ENCODE results near the gene NRP2.
A peak's percentile ranks its signal among the peaks of the same experiment; 100 is the strongest.

The NRP2 gene

GRCh38 chr2:205687641-205687956 lies 5.3 kb downstream of the NRP2 start:
- DNase-seq (ENCODE audit: low spot score) = no peak

DNA sequence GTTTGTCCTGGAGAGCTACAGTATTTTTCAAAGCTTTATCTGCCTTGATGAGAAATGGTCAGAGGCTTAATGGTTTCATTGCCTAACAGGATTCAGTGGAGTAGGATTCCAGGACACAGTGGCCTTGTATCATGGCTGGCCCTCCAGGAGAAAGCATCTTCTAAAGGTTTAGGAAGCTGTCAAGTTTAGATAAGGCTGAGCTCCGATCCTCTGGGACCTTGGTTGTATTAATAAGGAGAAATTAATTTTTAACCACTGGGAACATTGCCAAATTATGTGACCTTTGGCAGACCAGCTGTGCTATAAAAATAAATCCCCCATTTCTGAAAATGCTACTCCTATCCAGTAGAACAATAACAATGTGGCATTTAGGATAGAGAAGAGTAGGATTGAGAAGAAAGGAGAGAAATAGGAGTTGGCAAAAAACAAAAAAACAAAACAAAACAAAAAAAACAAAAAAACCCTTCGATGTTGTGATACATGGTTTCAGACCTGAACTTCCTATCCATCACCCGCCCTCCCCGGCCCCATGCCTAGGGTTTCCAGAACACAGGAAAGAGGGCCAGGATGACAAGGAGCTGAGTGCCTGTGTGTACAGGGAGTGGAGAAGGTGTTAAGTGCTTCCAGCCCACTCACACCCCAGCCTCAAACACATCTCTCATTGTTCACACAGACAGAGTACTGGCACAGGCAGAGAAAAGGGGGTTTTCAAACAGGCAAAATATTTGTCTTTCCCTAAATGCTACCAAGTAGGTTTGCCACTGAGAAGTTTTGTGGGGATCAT lies 6.3 kb downstream of the NRP2 start:
- DNase-seq (ENCODE audit: low spot score) = no peak

DNA sequence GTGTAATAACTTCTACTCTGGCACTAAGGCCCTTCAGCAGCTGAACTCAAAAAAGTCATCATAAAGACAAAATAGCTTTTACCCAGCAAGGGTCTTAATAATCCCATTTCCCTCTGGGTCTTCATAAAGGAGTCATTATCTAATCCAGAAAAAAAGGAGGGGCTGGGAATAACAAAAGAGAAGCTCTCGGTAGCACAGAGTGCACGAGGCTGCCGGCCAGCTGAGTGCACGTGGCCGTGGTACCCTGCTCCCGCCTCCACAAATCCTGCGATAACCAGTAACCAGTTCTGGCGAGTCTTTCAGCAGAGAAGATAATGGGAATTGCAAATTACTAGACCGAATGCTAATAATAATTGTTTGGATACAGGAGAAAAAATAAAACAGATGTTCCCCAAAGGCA lies 7.5 kb downstream of the NRP2 start:
- peak; percentile 71 for DNase-seq (ENCODE audit: low spot score)

DNA sequence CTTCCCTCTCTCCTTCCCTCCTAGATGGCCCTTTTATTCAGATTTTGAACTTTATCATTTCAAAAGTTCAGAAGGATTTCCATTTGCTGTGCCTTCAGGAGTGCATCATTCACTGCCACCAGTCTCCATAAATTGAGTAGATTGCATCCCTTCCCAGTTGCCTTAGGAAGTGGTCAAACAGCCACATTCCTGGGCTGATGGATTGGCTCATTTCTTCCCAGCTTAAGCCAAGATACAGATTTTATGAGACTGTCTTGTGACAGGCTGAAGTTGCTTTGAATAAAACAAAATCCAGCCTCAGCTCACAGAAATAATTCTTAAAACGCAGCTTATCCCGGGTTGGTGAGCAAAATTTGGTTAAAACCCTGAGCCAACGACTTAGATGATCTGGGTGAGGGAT lies 9.8 kb downstream of the NRP2 start:
- DNase-seq (ENCODE audit: low spot score) = no peak

GRCh38 chr2:205694256-205694655 lies 12.0 kb downstream of the NRP2 start:
- DNase-seq (ENCODE audit: low spot score) = no peak

- DNase-seq (ENCODE audit: low spot score) = no peak
Observed at GRCh38 chr2:205695460-205695991, 13.2 kb downstream of the NRP2 start.

- DNase-seq (ENCODE audit: low spot score) = peak; percentile 84
Observed at GRCh38 chr2:205696331-205696926, 14.1 kb downstream of the NRP2 start.

- peak; percentile 81 for DNase-seq (ENCODE audit: low spot score)
Observed at GRCh38 chr2:205696927-205697441, 14.7 kb downstream of the NRP2 start.

DNA sequence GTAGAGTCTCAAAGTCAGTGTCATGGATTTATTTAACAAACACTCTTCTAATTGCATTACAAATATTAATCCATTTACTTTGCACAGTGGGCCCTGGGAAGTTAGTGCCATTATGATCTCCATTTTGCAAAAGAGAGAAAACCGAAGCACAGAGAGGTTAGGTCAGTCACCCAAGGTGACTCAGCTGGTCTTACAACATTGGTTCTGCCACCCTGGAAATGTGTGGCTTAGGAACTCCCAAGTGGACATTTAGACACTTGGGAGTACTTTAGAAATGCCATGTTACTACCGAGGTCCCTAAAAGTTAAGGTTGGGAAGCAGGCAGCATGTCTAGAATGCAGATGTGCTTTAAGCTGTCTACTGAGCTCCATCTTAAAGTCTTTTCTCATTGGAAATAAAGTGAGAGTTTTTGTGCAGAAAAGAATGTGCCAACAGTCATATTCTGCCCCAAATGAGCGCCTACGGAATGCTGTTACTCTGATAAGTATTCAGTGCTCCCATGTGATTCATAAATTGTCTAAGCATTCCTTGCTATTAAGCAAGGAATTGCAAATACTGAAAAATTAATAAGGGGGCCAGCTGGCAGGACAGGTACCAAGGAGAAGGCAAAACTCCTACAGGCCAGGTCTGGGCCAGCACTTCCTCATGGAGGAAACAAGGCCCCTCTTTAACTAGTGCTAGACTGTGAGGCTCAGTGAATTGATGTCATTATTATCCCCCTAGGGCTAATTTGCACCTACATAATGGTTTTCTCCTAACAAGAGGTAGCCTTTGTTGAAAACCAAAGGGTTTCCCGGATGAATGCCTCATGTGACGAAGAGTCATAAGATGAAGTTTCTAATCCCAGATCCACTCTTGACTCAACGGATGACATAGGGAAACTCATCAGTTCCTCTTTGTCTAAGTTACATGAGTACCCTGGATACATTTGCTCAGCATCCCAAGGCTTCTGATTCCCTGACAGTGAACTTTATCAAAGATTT lies 16.3 kb downstream of the NRP2 start:
- no peak for DNase-seq (ENCODE audit: low spot score)

- DNase-seq (ENCODE audit: low spot score) = no peak
Observed at GRCh38 chr2:205699515-205700289, 17.4 kb downstream of the NRP2 start.

- no peak for DNase-seq (ENCODE audit: low spot score)
Observed at GRCh38 chr2:205700331-205701132, 18.2 kb downstream of the NRP2 start.

DNA sequence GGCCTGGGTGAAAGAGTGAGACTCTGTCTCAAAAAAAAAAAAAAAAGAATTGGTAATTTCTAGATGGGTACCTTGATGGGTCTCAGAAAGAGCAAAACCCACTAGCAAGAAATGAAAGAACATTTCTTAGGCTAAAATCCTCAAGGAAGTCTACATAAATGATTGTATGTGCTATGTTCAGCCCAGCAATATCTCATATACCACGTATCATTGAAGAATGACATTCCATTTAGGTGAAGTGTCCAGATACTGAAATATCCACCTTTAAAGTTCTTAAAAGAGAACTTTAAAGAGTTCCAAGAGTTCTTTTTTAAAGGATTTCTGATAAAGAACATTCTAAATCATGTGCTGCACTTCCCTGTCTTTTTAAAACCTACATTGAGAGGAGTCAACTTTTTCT lies 19.2 kb downstream of the NRP2 start:
- no peak for DNase-seq (ENCODE audit: low spot score)

DNA sequence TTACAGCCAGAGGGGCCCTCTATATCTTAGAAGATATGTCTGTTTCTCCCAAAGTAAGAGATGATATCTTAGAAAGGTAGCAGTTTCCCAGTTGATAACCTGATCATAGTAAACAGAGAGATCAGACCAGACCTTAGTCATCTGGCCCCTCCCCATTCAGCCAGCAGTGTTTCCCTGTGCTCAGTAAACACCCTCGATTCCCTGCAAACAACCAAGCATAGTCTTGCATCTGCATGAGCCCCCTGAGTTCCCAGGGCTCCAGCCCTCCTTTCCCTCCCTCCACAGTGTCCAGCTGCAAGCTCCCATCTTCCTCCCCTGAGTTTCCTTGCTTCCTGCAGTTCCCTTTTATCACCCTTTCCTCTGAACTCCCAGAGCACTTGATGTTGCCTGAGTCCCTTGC lies 20.3 kb downstream of the NRP2 start:
- DNase-seq (ENCODE audit: low spot score) = no peak

- DNase-seq (ENCODE audit: low spot score) = no peak
Observed at GRCh38 chr2:205703471-205704126, 21.3 kb downstream of the NRP2 start.

DNA sequence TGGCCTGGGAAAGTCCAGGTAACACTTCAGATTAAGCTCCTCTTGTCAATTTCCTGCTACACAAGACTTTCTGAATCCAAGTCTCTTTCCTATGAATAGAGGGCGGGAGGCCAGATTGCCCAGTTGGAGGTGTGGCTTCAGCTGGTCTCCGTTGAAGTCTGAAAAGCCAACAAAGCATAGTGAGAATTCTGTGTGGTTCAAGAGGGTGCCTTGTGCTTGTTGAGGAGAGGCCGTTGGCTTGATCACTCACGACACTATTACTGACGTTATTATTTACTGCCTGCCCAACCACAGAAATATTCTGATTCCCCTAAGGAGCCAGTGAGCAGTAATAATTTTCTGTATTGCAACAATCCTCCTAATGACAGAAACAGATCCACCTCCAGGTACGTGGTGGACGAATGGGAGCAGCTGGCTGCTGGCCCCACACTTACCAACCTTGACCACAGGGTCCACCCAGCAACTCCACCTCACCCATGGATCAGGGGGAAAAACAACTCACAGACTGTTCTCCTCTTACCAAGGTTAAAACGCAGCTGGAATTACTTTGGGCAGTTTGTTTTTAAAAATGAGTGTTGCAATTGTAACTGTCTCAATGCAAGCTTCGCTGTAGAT lies 21.9 kb downstream of the NRP2 start:
- DNase-seq (ENCODE audit: low spot score) = no peak

DNA sequence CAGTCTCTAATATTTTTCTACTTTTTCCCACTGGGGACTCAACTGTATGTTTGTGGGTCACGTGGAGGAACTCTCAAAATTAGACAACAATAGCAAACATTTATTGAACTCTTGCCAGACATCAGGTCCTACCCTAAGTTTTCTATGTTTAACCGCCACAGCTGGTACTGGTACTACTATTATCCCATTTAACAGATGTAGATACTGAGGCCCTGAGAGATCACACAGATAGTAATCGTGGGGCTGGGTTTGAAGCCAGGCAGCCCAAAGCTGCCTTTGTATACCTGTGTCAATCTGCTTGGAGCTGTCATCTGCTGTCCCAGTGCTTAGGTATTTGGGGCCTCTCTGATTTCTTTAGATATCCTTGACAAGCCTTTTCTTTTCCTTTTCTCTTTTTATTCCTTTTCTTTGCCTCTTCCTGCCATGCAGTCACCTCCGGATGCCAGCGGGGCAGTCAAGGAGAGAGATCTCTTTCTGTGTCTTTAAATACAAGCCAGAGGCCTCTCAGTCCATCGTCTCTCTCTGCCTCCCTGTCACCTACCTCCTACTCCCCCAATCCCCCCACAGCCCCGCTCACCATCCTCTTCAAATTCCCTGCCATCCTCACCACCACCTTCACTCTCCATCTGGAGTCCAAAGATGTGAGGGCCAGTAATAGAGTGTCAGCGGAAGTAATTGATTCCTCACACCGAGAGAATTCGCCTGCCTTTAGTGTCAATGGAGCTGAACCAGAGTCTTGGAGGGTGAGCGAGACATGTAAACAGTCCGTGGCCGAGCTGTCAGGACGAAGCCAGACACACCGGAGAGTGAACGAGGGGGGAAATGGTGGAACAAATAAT lies 23.4 kb downstream of the NRP2 start:
- DNase-seq (ENCODE audit: low spot score) = no peak

GRCh38 chr2:205706769-205707381 lies 24.6 kb downstream of the NRP2 start:
- DNase-seq (ENCODE audit: low spot score) = no peak

- DNase-seq (ENCODE audit: low spot score) = no peak
Observed at GRCh38 chr2:205708231-205708631, 25.9 kb downstream of the NRP2 start.
